OCI-M2 (cell line): ENCODE data around the gene DIAPH2.

Source experiments
- DNase-seq: peaks from one replicate; lab custom pipeline; 2025; ENCODE audit not compliant: unreplicated experiment; lab: John Stamatoyannopoulos, UW

DIAPH2 gene

GRCh38 chrX:97268182-97268680, 583.6 kb downstream of the DIAPH2 start:
- no peak for DNase-seq

- DNase-seq = no peak
These were observed 599.9 kb downstream of the DIAPH2 start for GRCh38 chrX:97284531-97284930.

- no peak for DNase-seq
These were observed 605.6 kb downstream of the DIAPH2 start for GRCh38 chrX:97290199-97290598.

GRCh38 chrX:97294041-97294440, 609.4 kb downstream of the DIAPH2 start:
- no peak for DNase-seq

GRCh38 chrX:97295954-97296353, 611.3 kb downstream of the DIAPH2 start:
- no peak for DNase-seq

DNA sequence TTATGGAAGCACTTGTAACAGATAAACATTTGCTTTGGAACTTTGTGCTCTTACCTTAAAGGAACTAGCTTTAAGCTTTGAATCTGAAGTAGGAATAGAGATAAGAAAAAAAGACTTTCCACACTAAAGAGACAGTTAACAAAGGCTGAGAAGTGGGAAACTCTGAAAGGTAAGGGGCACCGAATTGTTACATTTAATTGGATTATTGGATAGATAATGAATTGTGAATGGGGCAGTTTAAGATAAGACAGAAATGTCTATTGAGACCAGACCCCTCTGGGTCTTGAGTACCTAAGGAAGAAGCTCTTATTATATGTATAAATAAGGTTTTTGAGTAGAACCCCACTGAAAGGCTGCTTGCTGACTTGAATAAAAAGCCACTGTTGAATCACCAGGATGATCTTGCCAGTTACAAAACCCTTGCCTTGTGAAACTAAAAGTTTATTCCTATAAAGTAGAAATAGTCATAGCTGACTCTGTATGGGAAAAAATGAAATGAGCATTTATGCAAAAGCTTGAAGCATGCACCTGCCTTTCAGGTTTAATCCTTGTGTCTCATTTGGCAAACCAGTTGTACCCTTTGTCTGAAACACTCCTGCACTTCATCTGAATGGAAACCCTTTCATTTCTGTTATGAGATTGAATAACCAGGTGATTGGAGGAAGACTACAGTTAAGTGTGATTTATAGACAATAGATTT, 622.3 kb downstream of the DIAPH2 start:
- DNase-seq = no peak

DNA sequence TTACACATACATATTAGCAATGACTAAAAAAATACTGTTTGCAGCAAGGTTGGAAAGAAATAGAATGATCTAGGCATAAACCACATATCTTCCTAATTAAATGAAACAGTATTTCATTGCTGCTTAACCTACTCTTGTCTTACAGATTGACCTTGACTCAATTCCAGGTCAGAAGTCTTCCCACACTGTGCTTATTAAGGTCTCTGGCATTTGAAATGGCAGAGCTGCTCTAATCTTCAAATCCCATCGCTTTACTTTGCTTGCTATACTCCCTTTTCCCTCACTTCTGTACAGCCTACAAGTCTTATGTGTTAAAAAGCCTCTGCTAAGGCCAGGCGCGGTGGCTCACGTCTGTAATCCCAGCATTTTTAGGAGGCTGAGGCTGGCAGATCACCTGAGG, 623.5 kb downstream of the DIAPH2 start:
- DNase-seq = no peak

- no peak for DNase-seq
These were observed 625.0 kb downstream of the DIAPH2 start for GRCh38 chrX:97309487-97310116.

- DNase-seq = no peak
These were observed 625.7 kb downstream of the DIAPH2 start for GRCh38 chrX:97310373-97310772.

DNA sequence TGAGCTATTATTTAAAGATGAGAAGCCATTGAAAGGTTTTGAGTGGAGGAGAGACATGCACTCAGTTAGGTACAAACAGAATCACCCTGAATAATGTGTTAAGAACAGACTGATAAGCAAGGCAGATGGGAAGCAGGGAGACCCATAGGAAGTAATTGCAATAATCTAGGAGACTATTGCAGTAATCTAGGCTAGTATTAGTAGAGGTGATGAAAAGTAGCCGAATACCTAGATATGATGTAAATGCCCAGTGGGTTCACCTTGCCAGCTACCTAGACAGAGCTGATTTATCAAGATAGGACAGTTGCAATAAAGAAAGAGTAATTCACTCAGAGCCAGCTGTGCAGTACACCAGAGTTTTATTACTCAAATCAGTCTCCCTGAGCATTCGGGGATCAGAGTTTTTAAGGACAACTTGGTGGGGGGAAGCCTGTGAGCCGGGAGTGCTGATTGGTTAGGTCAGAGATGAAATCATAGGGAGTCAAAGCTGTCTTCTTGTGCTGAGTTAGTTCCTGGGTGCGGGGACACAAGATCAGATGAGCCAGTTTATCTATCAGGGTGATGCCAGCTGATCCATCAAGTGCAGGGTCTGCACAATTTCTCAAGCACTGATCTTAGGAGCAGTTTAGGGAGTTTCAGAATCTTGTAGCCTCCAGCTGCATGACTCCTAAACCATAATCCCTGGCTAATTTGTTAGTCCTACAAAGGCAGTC, 626.6 kb downstream of the DIAPH2 start:
- DNase-seq = no peak

DNA sequence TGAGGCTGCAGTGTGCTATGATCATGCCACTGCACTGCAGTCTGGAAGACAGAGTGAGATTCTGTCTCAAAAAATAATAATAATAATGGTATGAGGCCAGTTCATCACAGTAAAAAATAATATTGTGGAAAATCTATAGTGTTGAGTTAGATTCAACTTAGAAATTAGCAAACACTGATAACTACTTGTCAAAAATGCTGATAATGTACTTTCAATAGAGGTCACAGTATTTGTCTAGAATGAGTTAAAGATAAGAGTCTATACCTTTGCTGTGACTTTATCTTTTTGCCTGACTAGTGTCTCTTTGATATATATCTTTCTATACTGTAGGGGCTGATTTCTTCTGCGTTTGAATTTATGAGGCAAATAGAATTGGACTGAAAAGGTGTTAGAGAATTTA, 629.7 kb downstream of the DIAPH2 start:
- no peak for DNase-seq

- no peak for DNase-seq
These were observed 631.3 kb downstream of the DIAPH2 start for GRCh38 chrX:97315939-97316338.

- DNase-seq = no peak
These were observed 635.7 kb downstream of the DIAPH2 start for GRCh38 chrX:97320305-97320704.

GRCh38 chrX:97322401-97322800, 637.8 kb downstream of the DIAPH2 start:
- no peak for DNase-seq

- no peak for DNase-seq
These were observed 641.8 kb downstream of the DIAPH2 start for GRCh38 chrX:97326456-97326855.

- no peak for DNase-seq
These were observed 644.3 kb downstream of the DIAPH2 start for GRCh38 chrX:97328853-97329390.

DNA sequence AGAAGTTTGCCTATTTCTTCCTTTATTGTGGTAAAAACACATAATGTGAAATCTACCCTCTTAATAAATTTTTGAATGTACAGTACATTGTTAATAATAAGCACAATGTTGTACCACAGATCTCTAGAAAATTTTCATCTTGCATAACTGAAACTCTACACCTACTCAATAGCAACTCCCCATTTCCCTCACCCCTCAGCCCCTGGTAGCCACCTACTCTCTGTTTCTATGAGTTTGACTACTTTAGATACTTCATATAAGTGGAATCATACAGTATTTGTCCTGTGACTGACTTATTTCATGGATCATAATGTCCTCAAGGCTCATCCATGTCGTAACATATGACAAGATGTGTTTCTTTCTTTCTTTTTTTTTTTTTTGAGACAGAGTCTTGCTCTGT, 645.5 kb downstream of the DIAPH2 start:
- no peak for DNase-seq

DNA sequence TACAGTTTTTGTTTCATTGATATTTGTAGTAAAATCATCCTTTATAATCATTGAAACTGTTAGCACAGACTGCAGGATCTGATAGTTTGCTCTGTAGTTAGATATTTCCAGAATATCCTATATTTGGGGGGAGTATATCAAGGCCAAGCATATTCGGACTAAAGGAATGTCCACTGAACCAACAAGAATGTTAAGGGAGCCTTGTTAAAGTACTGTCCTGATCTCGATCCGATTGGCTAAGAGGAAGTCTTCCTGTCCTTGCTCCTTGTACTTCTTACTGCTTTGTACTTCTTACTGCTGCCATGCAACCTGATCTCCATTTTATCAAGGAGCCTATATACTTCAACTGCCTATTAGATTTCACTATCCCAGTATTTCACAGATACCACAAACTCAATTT, 648.3 kb downstream of the DIAPH2 start:
- no peak for DNase-seq

DNA sequence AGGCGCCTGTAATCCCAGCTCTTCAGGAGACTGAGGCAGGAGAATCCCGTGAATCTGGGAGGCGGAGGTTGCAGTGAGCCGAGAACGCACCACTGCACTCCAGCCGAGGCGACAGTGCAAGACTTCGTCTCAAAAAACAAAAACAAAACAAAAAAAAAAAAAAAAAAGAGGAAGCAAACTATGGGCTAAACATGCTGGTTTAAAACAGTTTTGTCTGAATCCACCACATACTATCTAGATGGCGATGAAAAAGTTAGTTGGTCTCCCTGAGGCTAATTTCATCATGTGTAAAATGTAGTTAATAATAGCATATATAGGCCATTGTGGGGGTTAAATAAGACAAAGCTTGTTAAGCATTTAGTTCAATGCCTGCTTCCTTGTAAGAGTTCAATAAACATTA, 650.2 kb downstream of the DIAPH2 start:
- no peak for DNase-seq

DNA sequence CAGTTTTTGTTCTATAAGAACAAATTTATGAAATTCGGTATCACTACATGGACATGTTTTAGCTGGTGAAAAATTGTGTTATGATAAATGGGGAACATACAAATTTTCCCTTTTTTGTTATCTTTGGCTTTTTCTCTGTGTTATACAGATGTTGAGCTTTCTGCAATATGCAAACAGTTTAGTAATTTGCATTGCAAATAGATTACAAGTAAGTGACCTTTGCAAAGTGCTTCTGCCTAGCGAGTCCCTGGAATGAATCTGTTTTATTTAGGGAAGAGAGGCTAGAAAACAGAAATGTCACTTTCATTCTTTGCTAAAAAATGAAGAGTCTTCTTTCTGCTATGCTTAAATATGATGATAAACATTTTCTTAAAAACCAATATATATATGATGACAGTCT, 660.1 kb downstream of the DIAPH2 start:
- DNase-seq = no peak

DNA sequence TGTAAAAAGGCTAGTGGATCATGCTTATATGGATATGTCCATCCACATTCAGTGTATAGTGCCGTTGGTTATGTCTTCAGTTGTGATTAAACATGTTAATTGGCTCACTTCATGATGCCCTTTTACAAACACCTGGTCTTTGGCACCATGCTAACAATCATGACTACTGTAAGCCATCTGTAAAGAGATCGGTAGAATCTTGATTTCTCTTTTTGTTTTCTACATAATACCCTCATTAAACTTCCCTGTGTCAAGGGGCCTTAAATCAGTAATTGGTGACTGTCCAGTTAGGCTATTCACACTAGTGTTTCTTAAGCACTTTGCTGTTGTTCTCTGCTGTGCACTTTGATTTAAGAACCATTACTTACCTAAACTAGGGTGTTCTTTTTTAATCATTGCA, 674.3 kb downstream of the DIAPH2 start:
- DNase-seq = no peak

DNA sequence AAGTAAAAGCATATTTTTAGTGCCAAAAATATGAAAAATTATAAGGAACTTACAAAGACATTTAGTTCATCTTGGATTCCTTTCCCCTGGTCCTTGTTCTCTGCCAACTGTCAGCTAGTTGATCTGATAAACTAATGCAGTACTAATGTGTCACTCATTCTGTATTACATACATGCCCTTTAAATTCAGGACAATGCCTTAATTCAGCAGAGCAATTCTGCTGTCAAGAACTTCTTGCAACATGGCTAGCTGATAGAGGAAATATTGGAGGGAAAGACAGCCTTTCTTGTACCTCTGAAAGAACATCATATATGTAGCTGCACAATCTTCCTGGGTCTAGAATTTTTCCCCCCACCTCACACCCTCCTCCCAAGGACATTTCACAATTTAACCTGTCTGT, 679.2 kb downstream of the DIAPH2 start:
- DNase-seq = no peak
